SU-DHL-6 (cell line): Measurements from ENCODE around the gene RCE1.

Source experiments
- H2AFZ ChIP-seq: fragments of 200-600 bp; sonication (generic); 2 replicates; pipeline ENCODE4 v1.6.1; 2014; ENCODE audit warnings: low read depth, mild to moderate bottlenecking, moderate library complexity, mixed read lengths, antibody characterized with exemption, low read length; ENCODE audit not compliant: severe bottlenecking
- H3F3A ChIP-seq: fragments of 200-600 bp; shearing (Covaris generic); 2 replicates; pipeline ENCODE4 v1.6.0; 2016; ENCODE audit warnings: antibody characterized with exemption, mild to moderate bottlenecking; ENCODE audit not compliant: insufficient read depth
- H3K27ac ChIP-seq: fragments of 200-600 bp; sonication (generic); 2 replicates; pipeline ENCODE4 v1.5.1; 2016; ENCODE audit warnings: low read depth, mild to moderate bottlenecking, low read length, moderate library complexity, mixed read lengths
- H3K27me3 ChIP-seq: fragments of 200-600 bp; sonication (generic), shearing (Covaris generic); 2 replicates; pipeline ENCODE4 v1.6.0; 2014; ENCODE audit warnings: mild to moderate bottlenecking, low read length
- H3K36me3 ChIP-seq: fragments of 200-600 bp; sonication (generic); 2 replicates; pipeline ENCODE4 v1.6.1; 2014; ENCODE audit warnings: mild to moderate bottlenecking, low read length, mixed read lengths
- H3K4me2 ChIP-seq: fragments of 300-600, 200-600 bp; shearing (Covaris generic), sonication (generic); 2 replicates; pipeline ENCODE4 v1.6.0; 2014; ENCODE audit warnings: low read length, low read depth, mild to moderate bottlenecking; ENCODE audit not compliant: poor library complexity, severe bottlenecking
- H3K4me3 ChIP-seq: fragments of 200-600 bp; sonication (generic); 2 replicates; pipeline ENCODE4 v1.5.1; 2014; ENCODE audit warnings: antibody characterized with exemption, low read length, mild to moderate bottlenecking, mixed read lengths; ENCODE audit not compliant: insufficient read depth, poor library complexity, severe bottlenecking
- H3K79me2 ChIP-seq: fragments of 200-600 bp; sonication (generic); 2 replicates; pipeline ENCODE4 v1.6.1; 2014; ENCODE audit warnings: mild to moderate bottlenecking, low read length, moderate library complexity; ENCODE audit not compliant: insufficient read depth
- H3K9ac ChIP-seq: fragments of 200-600 bp; sonication (generic); 2 replicates; pipeline ENCODE4 v1.7.0; 2014; ENCODE audit warnings: mild to moderate bottlenecking, low read length
- H3K9me2 ChIP-seq: fragments of 200-600 bp; sonication (generic); replicated peaks from 2 replicates; pipeline ENCODE4 v1.6.1; 2014; ENCODE audit warnings: low read length; ENCODE audit not compliant: insufficient read depth
- H3K9me3 ChIP-seq: fragments of 200-600 bp; sonication (generic); 2 replicates; pipeline ENCODE4 v1.6.1; 2014; ENCODE audit warnings: low read length, mixed read lengths; ENCODE audit not compliant: insufficient read depth
- H4K20me1 ChIP-seq: fragments of 200-600 bp; sonication (generic); 2 replicates; pipeline ENCODE4 v1.6.1; 2014; ENCODE audit warnings: low read depth, mild to moderate bottlenecking, antibody characterized with exemption, low read length, moderate library complexity, mixed read lengths
- CTCF ChIP-seq: fragments of 200-600 bp; sonication (generic); IDR thresholded peaks from one replicate; pipeline ENCODE4 v1.5.1; 2017; ENCODE audit warnings: antibody characterized with exemption, mild to moderate bottlenecking, low read length, moderate library complexity; ENCODE audit not compliant: insufficient read depth, poor library complexity, severe bottlenecking
- EZH2phosphoT487 ChIP-seq: fragments of 200-600 bp; sonication (generic), shearing (Covaris generic); conservative IDR thresholded peaks from 2 replicates; pipeline ENCODE4 v1.6.1; 2018; ENCODE audit warnings: mild to moderate bottlenecking, antibody characterized with exemption, low read length, moderate library complexity, mixed read lengths

Gene RCE1

GRCh38 chr11:66880496-66881450 is 37.5 kb downstream of the RCE1 start:
- Histone ChIP-seq H3K27me3 (no peaks in the 10 kb centered on the region), H3K9me3 (no peaks in the 10 kb centered on the region), H3K27ac (no peak overlapping the region), H3F3A (no peaks in the 10 kb centered on the region), H3K79me2 (no peaks in the 10 kb centered on the region), H3K9me2 (no peaks in the 10 kb centered on the region), H3K4me3 (no peak overlapping the region), H3K9ac (no peak overlapping the region), H2AFZ (no peak overlapping the region), H3K36me3 (no peaks in the 10 kb centered on the region), H3K4me2 (no peak overlapping the region), H4K20me1 (no peaks in the 10 kb centered on the region)
- TF ChIP-seq EZH2phosphoT487, result no peak
- no peak for TF ChIP-seq CTCF

- TF ChIP-seq CTCF (no peak), EZH2phosphoT487 (no peak)
- Histone ChIP-seq H3K9me3 (no peaks in the 10 kb centered on the region), H4K20me1 (no peaks in the 10 kb centered on the region), H3K79me2 (no peaks in the 10 kb centered on the region), H3K9ac (no peak overlapping the region), H3F3A (no peaks in the 10 kb centered on the region), H3K27ac (no peak overlapping the region), H3K4me2 (no peak overlapping the region), H2AFZ (no peak overlapping the region), H3K9me2 (no peaks in the 10 kb centered on the region), H3K36me3 (no peaks in the 10 kb centered on the region), H3K4me3 (no peak overlapping the region), H3K27me3 (no peaks in the 10 kb centered on the region)
Observed at GRCh38 chr11:66881451-66881835, 38.2 kb downstream of the RCE1 start.

- no peaks in the 10 kb centered on the region for H3K9me3 ChIP-seq
- no peak overlapping the region for H3K4me3 ChIP-seq
- H3F3A ChIP-seq, result no peaks in the 10 kb centered on the region
- no peak overlapping the region for H3K27ac ChIP-seq
- no peak overlapping the region for H3K4me2 ChIP-seq
- no peak for TF ChIP-seq EZH2phosphoT487
- no peak for TF ChIP-seq CTCF
- H3K9me2 ChIP-seq, result no peaks in the 10 kb centered on the region
- H3K79me2 ChIP-seq, result no peaks in the 10 kb centered on the region
- no peaks in the 10 kb centered on the region for H4K20me1 ChIP-seq
- no peak overlapping the region for H2AFZ ChIP-seq
- H3K9ac ChIP-seq, result no peak overlapping the region
- H3K36me3 ChIP-seq, result no peaks in the 10 kb centered on the region
- H3K27me3 ChIP-seq, result no peaks in the 10 kb centered on the region
Observed at GRCh38 chr11:66881927-66882452, 38.7 kb downstream of the RCE1 start.
